HepG2 (cell line): ENCODE data around the gene LINGO3. TPM values are rescaled to one million over a fixed set of nuclear protein-coding genes. Genes with fewer than 3 reads are reported as not detected.

ENCODE experiments used
- ATAD3A ChIP-seq: sonication (generic); formaldehyde crosslinking; IDR thresholded peaks from 2 replicates; pipeline ENCODE4 v1.4.0; 2020; ENCODE audit warnings: missing genetic modification reagents
- DPF2 ChIP-seq: sonication (generic); formaldehyde crosslinking; IDR thresholded peaks from 2 replicates; pipeline ENCODE4 v1.4.0; 2020; ENCODE audit warnings: mild to moderate bottlenecking, low read depth, missing genetic modification reagents, borderline replicate concordance
- EED ChIP-seq: sonication (generic); formaldehyde crosslinking; IDR thresholded peaks from 2 replicates; pipeline ENCODE4 v1.5.0; 2020; ENCODE audit warnings: mild to moderate bottlenecking, missing genetic modification reagents
- ERF ChIP-seq: IDR thresholded peaks from 2 replicates; pipeline ENCODE4 v1.6.1; 2018; ENCODE audit warnings: missing biosample characterization, missing genetic modification reagents
- HDAC1 ChIP-seq: sonication (generic); formaldehyde crosslinking; IDR thresholded peaks from 2 replicates; pipeline ENCODE4 v1.5.1; 2020; ENCODE audit warnings: mild to moderate bottlenecking, missing genetic modification reagents
- IRF2 ChIP-seq: IDR thresholded peaks from 2 replicates; pipeline ENCODE4 v1.6.1; 2018; ENCODE audit warnings: missing genetic modification reagents, missing compliant biosample characterization
- MATR3 ChIP-seq: sonication (generic); formaldehyde crosslinking; IDR thresholded peaks from 2 replicates; pipeline ENCODE4 v1.4.0; 2020; ENCODE audit warnings: missing genetic modification reagents
- NKX3-1 ChIP-seq: sonication (generic); formaldehyde crosslinking; IDR thresholded peaks from 2 replicates; pipeline ENCODE4 v1.5.0; 2020; ENCODE audit warnings: missing genetic modification reagents
- PITX1 ChIP-seq: sonication (generic); formaldehyde crosslinking; IDR thresholded peaks from 2 replicates; pipeline ENCODE4 v1.5.1; 2020; ENCODE audit warnings: mild to moderate bottlenecking, missing genetic modification reagents
- SMC3 ChIP-seq: IDR thresholded peaks from 2 replicates; pipeline ENCODE4 v1.6.1; 2011; ENCODE audit warnings: low read length, improper control_type of control experiment
- SP4 ChIP-seq: sonication (generic); formaldehyde crosslinking; IDR thresholded peaks from 2 replicates; pipeline ENCODE4 v1.8.1; 2023; ENCODE audit warnings: mild to moderate bottlenecking, missing genetic modification reagents
- TBX2 ChIP-seq: sonication (generic); formaldehyde crosslinking; IDR thresholded peaks from 2 replicates; pipeline ENCODE4 v1.5.0; 2020; ENCODE audit warnings: missing genetic modification reagents, mild to moderate bottlenecking, borderline replicate concordance
- TCF12 ChIP-seq, 2 experiments: fragments of 450-650 bp in 1 of 2; sonication (generic) in 1 of 2; formaldehyde crosslinking in 1 of 2; IDR thresholded peaks; 2 replicates each; pipeline versions ENCODE4 v1.6.1 to v1.8.0; 2017 to 2022; ENCODE audit warnings: antibody characterized with exemption in 1 of 2, mild to moderate bottlenecking in 1 of 2, missing genetic modification reagents in 1 of 2, moderate library complexity in 1 of 2
- ZBTB7B ChIP-seq: sonication (generic); formaldehyde crosslinking; IDR thresholded peaks from 2 replicates; pipeline ENCODE4 v1.4.0; 2020; ENCODE audit warnings: missing genetic modification reagents
- ZNF292 ChIP-seq: sonication (generic); formaldehyde crosslinking; IDR thresholded peaks from 2 replicates; pipeline ENCODE4 v1.8.1; 2022; ENCODE audit warnings: mild to moderate bottlenecking, low read depth, missing genetic modification reagents, borderline replicate concordance
- ZNF775 ChIP-seq: sonication (generic); formaldehyde crosslinking; IDR thresholded peaks from 2 replicates; pipeline ENCODE4 v1.4.0; 2020; ENCODE audit warnings: missing genetic modification reagents, mild to moderate bottlenecking, moderate library complexity, borderline replicate concordance
- ZNF782 ChIP-seq: sonication (generic); formaldehyde crosslinking; IDR thresholded peaks from 2 replicates; pipeline ENCODE4 v1.4.0; 2020; ENCODE audit warnings: missing genetic modification reagents, mild to moderate bottlenecking, borderline replicate concordance
- ZSCAN25 ChIP-seq: sonication (generic); formaldehyde crosslinking; IDR thresholded peaks from 2 replicates; pipeline ENCODE4 v1.8.0; 2022; ENCODE audit warnings: mild to moderate bottlenecking, missing genetic modification reagents
- polyA plus RNA-seq, 8 experiments: library from polyadenylated mRNA; depleted of rRNA in 3 of 8; stranded (reverse) in 7 of 8; unstranded in 1 of 8; fragments of >200 nt; fragmentation: Illumina TruSeq in 4 of 8; extraction: Trizol in 4 of 8; gene quantifications; 2 replicates each; pipeline versions ENCODE4 v1.2.1 to v1.2.3, GENCODE V29; 2011 to 2016; ENCODE audit warnings: low read depth in 4 of 8, missing spikeins in 1 of 8, mixed read lengths in 1 of 8; ENCODE audit not compliant: insufficient read depth in 1 of 8
- total RNA-seq, 5 experiments: library from RNA; depleted of rRNA; stranded (reverse); fragments of >200 nt; fragmentation: Illumina TruSeq; extraction: Trizol; gene quantifications; 2 replicates each; pipeline ENCODE4 v1.2.3, GENCODE V29; 2016; ENCODE audit warnings: low read depth in 1 of 5
- TF ChIP-seq, protein P1 (sequence below): sonication (generic); formaldehyde crosslinking; IDR thresholded peaks from 2 replicates; pipeline ENCODE4 v1.8.1; 2023; ENCODE audit warnings: mild to moderate bottlenecking, missing genetic modification reagents, borderline replicate concordance
- TF ChIP-seq, protein P2 (sequence below): IDR thresholded peaks from 2 replicates; pipeline ENCODE4 v1.6.1; 2016; ENCODE audit warnings: mild to moderate bottlenecking

The LINGO3 gene
- total and polyA plus RNA-seq, 2 of the 13 experiments (the other 11 are each of a cell fraction or from before 2014, with no cell fraction given) = not detected

DNA sequence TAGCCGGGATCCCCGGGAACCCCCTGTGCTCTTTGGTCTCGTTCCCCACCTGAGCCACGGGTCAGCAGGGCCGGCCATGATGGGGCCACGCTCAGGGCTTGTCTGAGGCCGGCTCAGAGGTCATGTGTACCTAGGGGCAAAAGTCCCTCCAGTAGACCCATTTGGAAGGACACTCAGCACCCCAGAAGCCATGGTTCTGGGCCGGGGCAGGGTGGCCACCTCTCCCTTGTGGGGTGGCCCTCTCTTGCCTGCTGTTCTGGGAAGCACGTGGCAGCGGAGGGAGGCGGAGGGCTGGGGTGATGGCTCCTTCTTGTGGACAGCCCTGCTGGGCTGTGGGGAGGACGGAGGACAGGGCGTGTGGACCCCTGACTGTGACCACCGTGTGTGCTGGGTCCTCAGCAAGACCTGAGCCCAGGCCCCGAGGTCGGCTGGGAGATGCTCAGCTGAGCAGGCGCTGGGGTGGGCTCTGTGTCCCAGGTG, 19.6 kb downstream of the LINGO3 start (continued):
- TF ChIP-seq ZSCAN25 (CRISPR knock-in tag) = no peak
- no peak for TF ChIP-seq SMC3
- TF ChIP-seq TBX2 = peak; percentile 65
- TF ChIP-seq NKX3-1 (CRISPR knock-in tag) = no peak
- TF ChIP-seq DPF2 (CRISPR knock-in tag) = peak; percentile 35; the same call in 1 of the 2 replicates
- TF ChIP-seq ERF (CRISPR knock-in tag) = 0 out of 2 replicates have a peak, but pooled peaks have one; percentile 39
- TF ChIP-seq ATAD3A (CRISPR knock-in tag) = no peak
- peak; percentile 61 for TF ChIP-seq ZBTB7B (CRISPR knock-in tag)
- TF ChIP-seq ZNF292 (CRISPR knock-in tag) = no peak
- no peak for TF ChIP-seq IRF2 (CRISPR knock-in tag)
- no peak for TF ChIP-seq MATR3
- peak; percentile 63; the same call in 1 of the 2 replicates for TF ChIP-seq EED
- TF ChIP-seq TCF12 (IDR thresholded peaks at IDR 0.05) = no peak
- peak; percentile 24; the same call in 1 of the 2 replicates for TF ChIP-seq TCF12 (CRISPR knock-in tag; IDR thresholded peaks at IDR 0.05)
- no peak for TF ChIP-seq ZNF782 (CRISPR knock-in tag)
- peak; percentile 60; the same call in 1 of the 2 replicates for TF ChIP-seq HDAC1
- TF ChIP-seq PITX1 = peak; percentile 51; the same call in 1 of the 2 replicates
- TF ChIP-seq, protein P1, sequence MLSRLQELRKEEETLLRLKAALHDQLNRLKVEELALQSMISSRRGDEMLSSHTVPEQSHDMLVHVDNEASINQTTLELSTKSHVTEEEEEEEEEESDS (CRISPR knock-in tag) = no peak
- no peak for TF ChIP-seq SP4 (CRISPR knock-in tag)
- TF ChIP-seq, protein P2, sequence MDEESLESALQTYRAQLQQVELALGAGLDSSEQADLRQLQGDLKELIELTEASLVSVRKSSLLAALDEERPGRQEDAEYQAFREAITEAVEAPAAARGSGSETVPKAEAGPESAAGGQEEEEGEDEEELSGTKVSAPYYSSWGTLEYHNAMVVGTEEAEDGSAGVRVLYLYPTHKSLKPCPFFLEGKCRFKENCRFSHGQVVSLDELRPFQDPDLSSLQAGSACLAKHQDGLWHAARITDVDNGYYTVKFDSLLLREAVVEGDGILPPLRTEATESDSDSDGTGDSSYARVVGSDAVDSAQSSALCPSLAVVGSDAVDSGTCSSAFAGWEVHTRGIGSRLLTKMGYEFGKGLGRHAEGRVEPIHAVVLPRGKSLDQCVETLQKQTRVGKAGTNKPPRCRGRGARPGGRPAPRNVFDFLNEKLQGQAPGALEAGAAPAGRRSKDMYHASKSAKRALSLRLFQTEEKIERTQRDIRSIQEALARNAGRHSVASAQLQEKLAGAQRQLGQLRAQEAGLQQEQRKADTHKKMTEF (CRISPR knock-in tag) = peak; percentile 35; the same call in 1 of the 2 replicates
- no peak for TF ChIP-seq ZNF775 (CRISPR knock-in tag)
